NCI-H1930 (cell line): ENCODE measurements around the gene HOMER2.

Experiments used
- DNase-seq, 2 experiments: peaks; one replicate each; lab custom pipeline; 2025; lab: John Stamatoyannopoulos, UW

The HOMER2 gene

DNA sequence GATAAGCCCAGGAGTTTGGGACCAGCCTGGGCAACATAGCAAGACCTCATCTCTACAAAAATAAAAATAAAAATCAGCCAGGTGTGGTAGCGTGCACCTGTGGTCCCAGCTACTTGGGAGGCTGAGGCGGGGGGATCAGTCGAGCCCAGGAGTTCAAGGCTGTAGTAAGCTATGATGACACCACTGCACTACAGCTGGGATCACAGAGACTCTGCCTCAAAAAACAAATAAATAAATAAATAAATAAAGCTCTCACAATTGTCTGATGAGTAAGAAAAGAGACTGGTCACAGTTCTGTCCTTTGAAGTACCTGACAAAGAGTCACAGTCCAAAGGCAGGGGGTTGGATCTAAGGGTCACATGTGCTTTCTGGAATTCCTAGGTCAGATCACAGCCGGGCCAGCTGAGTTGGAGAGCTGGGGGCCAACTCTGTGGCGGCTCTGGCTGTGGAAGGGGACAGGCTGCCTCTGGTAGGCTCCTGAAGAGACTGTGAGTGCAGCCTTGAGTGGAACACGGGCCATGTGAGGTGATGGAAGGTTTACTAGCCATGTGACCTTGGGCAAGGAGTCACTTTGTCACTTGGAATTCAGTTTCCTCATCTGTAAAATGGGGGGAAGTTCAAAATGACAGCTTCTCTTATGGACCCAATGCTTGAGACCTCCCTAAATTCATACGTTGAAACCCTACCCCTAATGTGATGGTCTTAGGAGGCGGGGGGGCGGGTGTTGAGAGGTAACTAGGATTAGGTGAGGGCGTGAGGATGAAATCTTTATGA lies 95.9 kb downstream of the HOMER2 start:
- no peak for DNase-seq

DNA sequence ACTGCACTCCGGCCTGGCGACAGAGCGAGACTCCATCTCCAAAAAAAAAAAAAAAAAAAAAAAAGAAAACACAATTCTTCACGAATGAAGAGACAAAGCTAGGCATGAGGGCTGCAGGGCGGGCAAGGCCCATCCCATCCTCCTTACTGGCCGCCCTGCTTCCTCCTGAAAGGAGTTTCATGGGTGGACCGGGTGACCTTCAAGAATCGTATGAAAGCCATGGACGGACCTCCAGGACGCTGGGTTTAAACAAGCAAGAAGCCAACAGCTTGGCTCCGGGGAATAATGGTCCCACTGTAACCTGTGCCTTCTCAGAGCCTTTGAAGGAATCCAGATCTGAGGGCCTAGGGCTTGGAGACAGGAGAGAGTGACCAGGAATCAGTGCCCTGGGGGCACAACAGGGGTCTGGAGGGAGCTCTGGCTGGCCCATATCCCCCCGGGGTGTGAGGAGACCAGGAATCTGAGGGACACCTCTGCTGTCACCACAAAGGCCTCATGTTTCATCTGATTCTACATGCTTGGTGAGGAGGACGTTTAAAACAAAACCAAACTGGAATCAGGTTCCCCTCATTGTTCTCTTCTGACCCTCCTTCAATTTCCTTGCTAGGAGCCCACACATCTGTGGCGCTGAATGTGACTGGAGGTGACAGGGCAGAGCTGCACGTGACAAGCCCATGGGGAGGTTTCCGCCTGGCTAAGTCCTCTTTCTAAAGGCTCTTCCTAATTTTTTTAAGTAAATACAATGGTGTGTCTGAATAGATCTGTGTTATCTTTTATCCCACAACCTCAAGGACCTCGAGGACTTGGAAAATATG lies 97.0 kb downstream of the HOMER2 start:
- no peak for DNase-seq

DNA sequence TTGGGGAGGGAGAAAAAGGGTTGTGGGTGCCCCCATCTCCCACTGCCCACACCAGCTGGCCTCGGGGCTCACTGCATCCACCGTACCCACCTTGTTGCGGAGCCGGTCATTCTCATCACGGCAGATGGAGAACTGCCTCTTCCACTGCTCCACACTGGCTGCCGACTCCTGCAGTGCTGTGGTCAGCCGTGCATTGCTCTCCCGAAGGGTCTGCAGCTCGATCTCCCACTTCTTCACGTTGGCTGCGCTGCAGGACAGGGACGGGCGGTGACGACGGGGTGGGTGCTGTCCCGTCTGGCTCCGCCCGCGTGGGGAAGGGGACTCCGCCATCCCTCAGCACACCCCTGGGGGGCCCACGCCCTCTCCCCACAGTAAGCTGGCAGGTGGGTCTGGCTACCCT lies 98.0 kb downstream of the HOMER2 start:
- no peak for DNase-seq

DNA sequence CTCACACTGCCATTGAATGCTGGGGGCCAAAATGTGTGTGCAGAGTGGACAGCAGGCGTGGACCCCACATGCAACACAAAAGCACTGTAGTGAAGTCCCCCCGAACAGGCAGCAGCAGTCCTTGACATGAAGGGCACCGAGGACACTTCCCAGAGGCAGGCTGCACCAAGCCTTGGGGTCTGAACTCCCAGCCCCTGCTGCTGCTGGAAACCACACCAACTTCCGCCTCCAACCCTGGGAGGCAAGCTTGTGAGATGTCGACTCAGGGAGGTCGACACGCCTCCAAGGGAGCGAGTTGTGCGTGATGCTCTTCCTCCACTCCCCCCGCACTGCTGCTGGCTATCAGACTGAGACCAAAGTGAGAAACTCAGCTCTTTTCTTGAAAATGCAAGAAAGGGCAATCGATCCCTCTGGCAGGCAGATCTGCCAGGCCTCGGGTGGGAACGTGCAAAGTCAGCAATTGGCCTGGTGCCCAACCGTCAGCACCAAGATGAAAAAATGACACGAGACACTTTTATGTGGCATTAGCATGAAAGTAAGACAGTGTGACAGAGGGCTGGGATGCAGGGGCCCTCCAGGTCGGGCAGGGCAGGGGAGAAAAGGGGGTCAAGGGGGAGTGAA lies 99.5 kb downstream of the HOMER2 start:
- DNase-seq: no peak

DNA sequence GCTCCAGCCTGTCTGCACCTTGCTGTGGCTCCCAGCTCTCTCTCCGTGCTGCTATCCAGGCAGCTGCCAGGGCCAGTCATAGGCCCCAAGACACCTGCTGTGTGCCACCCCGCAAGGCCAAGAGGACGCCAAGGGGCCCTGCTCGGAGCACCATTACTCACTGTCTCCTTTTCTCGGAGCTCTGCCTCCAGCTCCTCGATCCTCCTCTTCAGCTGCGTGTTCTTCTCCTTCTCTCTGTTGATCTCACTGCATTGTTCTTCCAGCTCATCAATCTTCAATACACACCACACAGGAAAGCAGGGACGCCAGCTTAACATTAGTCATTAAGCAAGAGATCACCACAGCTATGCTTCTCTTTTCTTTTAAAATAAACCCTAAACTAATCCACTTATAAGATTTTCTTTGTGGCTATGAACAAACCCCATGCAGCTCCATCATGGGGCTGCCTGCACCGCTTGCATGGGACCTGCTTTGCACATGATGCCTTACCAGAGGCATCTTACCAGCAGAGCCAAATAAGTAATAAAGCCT lies 100.5 kb downstream of the HOMER2 start:
- no peak for DNase-seq

DNA sequence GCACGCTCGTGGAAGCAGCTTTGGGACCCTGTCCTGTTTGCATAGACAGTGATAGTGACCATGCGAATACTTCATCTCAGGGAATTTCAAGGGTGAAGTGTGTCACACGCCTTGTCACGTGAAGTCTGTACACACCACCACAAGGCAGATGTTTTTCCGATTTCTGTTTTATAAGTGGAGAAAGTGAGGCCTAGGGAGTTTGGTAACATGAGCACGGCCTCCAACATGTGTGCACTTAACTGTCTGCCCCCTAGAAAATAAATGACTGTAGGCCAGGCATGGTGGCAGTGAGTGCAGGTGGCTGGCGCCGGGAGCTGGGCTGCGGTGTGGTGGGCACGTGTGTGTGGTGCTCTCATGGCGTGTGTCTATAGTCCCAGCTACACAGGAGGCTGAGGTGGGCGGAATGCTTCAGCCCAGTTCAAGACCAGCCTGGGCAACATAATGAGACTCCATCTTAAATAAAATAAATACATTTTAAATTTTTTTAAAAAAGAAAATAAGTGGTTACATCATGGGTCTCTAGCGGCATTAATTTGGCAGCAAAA lies 101.1 kb downstream of the HOMER2 start:
- DNase-seq: no peak

DNA sequence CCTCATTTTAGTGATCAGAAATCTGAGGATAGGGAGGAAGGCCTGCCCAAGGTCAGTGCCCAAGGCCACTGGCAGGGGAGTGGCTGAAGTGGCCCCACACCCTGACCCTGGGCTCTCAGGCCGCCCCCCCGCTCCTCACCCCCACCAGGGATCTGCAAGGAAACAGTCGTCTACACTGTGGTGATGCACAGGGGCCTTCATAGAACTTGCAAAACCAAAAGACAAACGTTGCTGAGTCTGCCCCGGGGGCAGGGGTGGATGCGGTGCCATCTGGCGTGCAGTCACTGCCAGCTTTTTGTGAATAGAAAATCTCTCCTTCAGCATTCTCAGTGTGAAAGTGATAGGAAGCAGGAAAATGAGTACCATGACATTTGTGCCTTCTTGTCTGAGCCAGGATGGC lies 101.8 kb downstream of the HOMER2 start:
- DNase-seq: no peak

DNA sequence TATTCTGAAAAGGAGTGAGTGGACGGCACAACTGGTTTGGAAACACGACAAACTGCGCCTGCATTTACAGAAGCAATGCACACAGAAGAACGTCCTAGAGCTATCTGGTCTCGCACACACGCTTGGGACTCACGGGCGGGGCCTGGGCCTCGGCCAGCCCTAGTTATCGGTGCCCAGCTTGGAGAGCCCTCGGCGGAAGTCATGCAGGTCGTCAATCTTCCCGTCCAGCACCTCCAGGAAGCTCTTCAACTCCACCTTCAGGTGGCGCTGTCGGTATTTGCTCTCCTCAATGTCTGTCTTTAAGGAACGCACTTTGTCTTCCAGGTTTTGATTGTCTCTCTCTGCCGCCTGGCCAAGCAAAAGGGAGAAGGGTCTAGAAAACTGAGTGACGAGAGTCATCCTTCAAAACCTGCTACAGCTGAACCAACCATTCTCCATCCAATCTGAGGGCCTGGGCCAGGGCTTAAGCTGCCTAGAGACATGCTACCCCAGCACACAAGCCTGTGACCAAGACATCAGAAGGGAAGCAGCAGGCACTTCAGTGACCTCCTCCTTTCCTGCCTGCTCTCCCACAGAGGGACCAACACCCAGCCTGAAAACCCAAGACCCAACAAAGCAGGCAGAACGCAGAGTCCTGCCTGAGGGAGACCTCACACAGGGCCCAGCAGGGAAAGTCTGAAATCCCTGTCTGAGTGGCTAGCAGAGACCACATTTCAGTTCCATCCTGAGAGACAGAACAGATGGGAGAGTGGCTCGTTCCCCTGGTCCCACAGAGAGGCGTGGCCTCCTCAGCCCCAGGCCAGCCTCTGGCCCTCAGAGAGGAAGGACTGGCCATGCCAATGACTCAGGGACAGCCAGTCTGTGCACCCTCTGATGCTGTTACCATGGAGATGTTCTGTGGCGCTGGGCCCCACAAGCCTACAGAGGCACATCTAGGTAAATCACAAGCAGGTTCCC lies 102.7 kb downstream of the HOMER2 start:
- DNase-seq: no peak

DNA sequence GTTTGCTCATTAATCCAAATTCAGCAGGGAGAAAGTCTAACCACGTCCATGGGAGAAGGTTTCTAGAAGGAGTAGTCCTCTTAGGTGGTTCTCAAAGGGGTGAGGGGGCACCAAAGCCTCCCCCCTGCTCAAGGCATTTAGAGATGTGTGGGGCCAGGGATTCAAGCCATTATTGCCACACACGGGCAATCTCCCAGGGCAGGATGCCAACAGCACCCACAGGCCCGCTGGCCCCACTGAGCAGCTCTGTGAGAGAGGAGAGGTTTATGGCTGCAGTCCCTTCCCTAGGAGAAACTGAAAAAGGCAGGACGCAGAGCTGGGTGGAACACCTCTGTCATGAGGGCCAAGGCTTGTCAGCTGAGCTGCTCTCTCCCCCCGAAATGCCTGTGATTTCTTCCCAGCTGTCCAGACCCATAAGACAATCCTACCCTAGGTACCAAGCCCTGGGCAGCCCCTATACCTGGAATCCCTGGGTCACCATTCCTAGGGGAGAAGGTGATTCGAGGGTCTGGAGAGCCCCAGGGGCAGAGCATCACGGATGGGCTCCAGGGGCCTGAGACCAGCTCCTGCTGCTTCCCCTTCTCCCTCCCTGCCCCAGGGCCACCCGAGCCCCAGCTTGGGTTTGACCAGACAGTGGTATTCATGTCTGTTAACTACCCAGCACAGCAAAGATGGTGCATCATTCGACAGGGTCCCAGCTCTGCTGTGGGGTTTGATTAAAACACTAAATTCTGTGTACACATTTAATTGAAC lies 104.1 kb downstream of the HOMER2 start:
- no peak for DNase-seq

DNA sequence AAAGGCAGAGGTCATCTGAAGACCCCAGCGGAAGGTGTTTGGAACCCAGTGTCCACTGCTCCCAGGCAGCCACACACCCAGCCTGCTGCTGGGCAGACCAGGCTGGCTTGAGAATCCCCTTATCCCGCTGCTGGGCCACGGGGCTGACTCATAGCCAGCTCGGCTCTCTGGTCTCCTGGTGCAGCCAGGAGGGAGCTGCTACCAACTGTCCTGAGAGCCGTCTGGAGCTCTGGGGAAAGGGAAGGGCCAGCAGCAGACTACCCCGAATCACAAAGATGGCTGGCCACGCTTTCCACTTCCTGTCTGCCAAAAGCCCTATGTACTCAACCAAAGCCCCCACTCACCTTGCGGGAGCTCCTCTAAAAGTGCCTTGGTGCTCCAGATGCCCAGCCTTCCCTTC lies 104.8 kb downstream of the HOMER2 start:
- DNase-seq: no peak

DNA sequence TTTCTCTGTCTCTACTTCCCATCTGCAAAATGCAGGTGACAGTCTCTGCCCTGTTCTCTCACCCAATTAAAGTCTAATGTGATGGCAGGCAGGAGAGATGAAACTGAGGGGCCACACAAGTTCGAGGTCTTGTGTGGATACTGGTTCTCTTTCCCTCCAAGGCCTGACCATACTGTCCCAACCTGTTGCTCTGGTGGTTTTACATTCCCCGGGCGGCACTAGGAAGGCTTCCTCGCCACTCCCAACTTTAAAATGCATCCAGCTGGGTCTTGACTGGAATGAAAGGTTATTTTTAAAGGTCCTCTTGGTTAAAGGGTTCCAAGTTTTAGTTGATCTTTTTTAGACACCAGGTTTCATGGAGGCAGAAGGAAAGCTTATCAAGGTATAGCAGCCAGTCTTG lies 105.9 kb downstream of the HOMER2 start:
- DNase-seq: no peak

DNA sequence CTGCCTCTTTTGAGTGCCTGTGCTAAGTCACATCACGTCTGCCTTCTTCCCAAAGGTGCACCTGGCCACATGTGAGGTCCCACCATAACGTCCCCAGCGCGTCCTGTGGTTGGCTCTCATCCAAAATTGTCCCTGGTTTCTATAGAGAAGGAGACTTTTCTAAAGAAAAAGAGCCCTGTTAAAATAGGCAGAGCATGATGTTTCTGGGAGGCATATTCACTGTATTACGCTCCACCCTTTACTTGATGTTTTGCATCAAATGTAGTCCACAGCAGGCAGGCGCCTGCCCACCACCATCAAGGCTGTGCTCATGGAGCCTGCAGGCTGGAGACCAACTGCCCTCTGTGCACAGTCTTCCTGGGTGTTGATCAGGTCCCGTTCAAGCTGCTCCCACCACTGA lies 106.8 kb downstream of the HOMER2 start:
- DNase-seq: no peak

DNA sequence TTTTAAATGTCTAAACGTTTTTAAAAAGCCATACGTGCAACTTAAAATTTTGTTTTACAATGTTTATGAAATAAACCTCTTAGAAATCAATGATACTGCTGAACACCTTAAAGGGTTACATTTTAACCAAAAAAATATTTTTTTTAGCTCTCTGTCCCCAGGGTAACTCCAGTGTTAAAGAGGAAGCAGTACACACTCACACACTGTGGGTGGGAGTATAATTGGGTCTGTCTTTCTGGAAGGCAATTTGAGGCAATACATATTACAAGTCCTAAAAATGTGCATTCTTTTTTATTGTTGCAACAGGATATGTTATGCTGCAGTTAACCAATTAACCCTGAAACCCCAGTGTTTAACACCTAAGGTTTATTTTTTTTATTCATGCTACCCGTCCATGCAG lies 109.0 kb downstream of the HOMER2 start:
- no peak for DNase-seq

DNA sequence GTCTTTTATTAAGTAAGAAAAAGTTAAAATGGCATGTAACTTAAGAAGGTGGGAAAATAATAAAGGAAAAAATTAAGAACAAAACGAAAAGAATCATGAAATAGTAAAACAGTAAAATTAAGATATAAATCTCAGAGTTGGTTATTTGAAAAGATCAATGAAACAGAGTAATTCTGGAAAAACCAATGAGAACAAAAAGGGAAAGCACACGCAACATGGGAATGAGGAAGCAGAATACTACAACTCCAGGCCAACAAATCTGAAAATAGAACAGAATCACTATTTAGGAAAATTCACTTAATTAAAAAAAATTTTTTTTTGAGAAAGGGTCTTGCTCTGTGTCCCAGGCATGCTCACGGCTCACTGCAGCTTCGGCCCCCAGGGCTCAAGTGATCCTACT lies 112.4 kb downstream of the HOMER2 start:
- DNase-seq: no peak

DNA sequence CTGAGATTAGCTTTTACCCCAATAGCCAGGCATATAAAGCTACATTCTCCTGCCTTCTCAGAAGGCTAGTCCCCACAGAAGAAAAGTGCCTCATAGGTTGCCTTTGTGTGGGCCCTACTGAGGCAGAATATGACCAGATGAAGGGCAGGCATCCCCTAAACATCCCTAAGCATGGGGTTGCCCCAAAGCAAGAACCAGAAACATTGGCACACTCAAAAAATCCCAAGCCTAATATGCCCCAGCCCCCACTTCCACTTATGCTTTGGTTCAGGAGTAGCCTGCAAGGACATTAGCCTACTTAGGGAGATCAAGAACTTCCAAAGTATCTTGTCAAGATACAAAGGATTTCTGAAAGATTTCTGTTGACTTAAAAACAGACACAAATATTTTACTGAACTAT lies 113.4 kb downstream of the HOMER2 start:
- no peak for DNase-seq

DNA sequence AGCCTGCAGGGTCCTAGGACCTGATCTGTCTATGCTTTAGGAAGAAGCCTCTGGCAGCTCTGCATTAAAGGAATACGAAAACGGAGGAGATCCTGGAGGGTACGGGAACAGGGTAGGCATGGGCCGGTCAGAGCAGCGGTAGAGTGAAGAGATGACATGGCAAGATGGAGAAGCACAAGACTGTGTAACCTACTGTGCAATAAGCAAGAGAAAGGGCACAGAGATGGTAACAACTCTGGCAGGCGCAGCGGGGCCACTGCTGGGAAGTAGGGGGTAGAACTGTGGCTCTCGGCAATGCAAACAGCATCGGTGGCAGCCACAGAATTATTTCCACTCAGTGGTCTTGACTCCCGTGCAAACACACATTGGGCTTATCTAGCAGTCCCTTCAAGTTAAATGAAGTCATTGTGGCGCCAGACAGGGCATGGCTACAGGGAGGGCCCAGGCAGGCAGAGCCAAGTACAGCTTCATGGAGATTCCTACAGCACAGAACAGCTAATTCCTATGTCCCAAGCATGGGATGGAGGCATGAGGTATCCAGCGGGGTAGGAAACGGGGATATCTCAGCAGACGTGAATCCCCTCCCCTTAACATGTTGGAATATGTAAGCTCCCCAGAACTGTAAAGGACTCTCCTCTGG lies 114.3 kb downstream of the HOMER2 start:
- no peak for DNase-seq

DNA sequence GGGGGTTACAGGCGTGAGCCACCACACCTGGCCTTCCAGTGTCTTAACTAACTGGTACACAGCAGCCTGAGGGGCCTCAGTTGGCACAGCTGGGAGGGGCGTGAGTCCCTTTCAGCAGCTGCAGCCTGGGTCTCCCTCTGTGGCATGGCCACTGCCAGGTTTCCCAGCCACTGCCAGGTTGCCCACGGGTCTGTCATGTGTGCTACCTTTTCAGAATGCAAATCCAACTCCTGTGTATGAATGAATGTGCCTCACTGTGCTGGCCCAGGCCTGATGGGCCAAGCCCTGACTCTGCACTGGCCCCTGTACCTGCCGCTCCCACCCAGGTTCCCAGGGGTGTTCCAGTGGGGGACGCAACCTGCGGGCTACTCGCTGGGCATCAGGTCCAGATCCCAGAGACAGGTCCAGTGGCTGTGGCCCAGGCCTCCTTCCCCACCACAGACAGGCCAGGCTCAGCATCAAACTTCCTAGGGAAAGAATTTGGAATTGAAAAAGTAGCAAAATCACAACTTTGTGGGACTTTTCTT lies 117.1 kb downstream of the HOMER2 start:
- no peak for DNase-seq

DNA sequence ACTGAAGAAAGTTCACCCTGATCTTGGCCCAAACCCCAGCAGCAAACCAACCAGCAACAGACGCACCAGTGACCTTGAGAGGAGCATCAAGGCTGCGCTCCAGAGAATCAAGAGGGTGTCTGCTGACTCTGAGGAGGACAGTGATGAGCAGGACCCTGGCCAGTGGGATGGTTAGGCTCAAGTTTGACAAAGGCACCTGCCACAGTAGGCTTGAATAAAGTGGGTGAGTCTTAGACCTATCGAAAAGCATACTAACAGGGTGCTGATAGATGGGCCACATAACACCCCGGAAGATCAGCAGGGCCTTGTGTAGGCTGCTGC lies 119.2 kb downstream of the HOMER2 start:
- DNase-seq: no peak

DNA sequence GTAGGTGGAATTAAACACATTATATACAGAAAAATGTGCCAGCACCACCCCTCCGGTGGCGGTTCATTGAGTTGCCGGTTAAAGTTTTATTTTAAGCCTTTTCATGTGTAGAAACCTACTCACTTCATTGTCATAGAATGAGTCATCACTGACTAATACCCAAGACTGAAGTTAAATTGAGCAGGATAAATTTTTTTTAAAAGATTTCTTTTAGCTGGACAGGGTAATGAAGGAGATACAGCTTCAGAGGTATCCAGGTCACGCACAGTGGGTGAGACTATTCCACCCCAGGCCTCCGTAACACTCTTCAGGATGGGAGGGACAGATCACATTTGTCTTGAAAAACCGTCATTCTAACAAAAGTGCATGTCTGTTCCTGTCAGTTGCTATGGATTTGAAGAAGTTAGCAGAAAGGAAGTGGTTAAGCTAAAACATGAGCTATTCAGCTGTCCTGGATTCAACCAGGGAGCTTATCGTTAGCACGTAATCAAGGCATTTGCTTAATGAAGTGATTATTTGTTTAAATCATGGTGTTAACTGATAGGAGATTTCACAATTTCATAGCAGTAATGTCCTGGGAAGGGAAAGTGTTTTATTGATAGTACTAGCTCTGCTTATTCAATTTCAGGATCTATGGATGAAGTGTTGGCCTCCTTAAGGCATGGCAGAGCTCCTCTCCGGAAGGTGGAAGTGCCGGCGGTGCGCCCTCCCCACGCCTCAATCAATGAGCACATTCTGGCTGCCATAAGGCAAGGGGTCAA lies 119.7 kb downstream of the HOMER2 start:
- no peak for DNase-seq
